Epidermal melanocyte (primary cell): Measurements from ENCODE around the gene PROSER2.
"Not testable (repeated sequence)": the region's sequence is repeated elsewhere in the genome, so short reads cannot be mapped to it uniquely, and the experiment has no call there.

Source experiments
- DNase-seq: peaks from one replicate; pipeline ENCODE4 v3.0.0; 2011; ENCODE audit warnings: low spot score; ENCODE audit not compliant: insufficient read length

Gene PROSER2

GRCh38 chr10:11835704-11836103, 12.5 kb downstream of the PROSER2 start:
- no peak for DNase-seq

DNA sequence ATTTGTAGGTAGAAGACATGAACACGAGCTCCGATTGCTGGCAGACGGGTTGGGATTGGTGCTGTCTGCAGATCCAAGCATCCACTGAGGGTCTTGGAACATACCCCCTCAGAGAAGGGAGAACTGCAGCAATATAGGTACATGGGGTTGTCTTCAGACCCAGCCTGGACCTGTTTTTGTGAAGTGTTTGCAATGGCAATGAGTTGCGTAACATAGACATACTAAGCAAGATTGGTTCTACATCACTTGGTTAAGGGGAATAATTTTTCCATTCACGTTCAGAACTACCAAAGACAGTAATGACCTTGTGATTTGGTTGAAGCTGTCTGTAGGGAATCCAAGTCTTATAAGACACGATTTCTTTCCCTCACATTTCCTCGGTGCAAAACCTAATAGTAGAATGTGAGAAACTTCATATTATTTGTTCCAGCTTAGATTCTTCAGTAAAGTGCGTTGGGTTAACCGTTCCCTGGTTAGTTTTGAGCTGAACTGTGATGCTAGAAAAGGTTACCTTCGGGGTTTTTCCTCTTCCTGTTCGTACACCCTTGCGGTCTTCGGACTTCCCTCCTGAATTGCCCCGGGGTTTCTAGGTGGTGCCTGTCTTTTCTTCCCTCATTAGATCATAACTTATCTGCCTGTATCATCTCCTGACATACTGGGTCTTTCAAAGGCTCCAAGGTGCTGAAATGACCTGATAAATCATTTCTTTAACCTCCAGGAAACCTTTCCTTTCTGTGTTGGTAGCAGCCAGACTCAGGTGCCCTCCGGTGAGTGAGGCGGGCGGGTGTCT, 14.4 kb downstream of the PROSER2 start:
- DNase-seq: no peak

- DNase-seq: no peak
These were observed 15.2 kb downstream of the PROSER2 start for GRCh38 chr10:11838298-11838852.

DNA sequence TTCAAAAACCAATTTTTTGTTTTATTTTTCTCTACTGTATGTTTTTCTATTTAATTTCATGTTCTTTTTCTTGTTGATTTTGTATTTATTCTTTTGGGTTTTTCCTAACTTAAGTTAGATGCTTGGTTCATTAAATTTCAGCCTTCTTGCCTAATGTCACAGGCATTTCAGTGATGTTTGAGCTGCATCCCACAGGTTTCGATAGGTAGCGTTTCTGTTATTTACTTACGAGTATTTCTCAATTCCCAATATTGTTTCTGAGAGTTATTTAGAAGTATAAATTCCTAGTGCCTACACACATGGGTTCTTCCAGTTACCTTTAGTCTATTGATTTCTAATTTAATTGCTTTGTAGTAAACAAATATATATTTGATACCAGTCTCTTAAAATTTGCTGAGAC, 18.2 kb downstream of the PROSER2 start:
- no peak for DNase-seq

DNA sequence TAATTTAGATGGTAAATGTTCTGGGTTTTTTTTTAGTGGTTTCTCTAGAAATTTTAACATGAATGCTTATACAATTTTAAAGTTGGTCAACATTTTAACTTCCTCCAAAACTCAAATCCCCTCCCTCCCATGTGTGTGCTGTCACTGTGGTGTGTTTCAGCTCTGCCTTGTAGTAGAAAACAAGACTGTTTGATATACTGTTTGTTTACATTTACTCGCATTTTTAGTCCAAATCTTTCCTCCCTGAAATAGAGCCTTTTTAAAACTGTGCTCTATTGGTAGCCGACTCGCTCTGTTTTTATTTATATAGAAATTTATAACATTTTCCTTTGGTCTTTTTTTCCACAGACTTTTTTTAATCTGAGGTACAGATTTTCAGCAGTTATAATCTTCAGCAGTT, 19.3 kb downstream of the PROSER2 start:
- DNase-seq: no peak

DNA sequence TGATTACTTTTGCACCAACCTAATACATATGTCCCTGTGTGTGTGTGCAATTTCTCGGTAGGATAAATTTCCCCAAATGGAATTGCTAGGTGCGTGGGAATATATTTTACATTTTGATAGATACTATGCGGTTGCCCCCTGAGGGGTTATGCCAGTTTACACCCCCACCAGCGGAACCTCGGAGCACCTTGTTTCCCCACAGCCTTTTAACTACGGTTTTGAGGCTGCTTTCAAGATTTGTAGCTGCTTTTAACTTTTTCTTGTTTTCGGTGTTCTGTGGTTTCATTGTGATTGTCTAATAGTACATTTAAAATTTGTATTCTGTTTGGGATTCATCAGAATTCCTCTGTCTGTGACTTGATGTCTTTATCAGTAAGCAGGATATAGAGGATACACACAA, 22.0 kb downstream of the PROSER2 start:
- DNase-seq: no peak

- no peak for DNase-seq
These were observed 23.4 kb downstream of the PROSER2 start for GRCh38 chr10:11846542-11846941.

DNA sequence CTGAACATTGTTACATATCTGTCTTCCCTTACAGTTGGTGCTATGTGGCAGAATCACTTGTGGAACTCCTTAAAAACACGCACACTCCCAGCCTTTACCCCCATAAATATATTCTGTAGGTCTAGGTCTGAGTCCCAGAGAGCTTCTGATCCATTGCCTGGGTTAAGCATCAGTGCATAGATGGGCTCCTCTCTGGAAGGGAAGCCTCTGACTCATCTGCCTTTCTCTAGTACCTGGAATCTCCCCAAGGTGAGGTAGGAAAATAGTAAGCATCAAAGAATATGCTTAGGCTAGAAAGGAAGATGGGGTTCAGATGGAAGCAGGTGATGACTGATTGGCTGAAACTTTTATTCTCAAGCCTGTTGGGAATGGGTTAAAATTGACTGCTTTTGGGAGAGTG, 26.1 kb downstream of the PROSER2 start:
- DNase-seq: no peak

- DNase-seq: no peak
These were observed 26.8 kb downstream of the PROSER2 start for GRCh38 chr10:11849911-11850310.

DNA sequence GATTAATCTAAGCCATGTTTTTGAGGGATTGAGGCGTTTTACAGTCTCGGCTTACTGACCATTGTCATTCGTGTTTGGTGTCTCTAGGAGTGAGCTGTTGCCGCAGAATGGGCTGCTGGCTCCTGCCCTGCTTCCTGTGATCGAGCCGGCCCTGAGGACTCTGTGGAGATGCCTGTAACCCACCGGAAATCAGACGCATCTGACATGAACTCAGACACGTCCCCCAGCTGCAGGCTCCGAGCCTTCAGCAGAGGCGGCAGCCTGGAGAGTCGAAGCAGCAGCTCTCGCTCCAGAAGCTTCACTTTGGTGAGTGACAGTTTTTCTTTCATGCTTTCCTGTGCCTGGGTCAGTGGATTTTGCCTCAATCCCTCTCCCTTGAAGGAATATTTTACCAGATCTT, 28.8 kb downstream of the PROSER2 start:
- no peak for DNase-seq

DNA sequence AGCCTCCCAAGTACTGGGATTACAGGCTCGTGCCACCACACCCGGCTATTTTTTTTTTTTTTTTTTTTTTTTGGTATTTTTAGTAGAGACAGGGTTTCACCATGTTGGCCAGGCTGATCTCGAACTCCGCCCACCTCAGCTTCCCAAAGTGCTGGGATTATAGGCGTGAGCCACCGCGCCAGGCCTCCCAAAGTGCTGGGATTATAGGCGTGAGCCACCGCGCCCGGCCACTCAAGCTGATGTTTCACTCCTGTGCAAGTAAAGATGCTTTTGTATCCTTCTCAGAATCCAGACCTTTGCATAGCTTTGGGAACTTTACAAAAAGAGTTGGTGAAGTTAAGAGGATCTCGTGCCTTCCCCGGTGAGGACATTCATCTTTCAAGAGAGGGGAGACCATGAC, 29.5 kb downstream of the PROSER2 start:
- not testable (repeated sequence) for DNase-seq

DNA sequence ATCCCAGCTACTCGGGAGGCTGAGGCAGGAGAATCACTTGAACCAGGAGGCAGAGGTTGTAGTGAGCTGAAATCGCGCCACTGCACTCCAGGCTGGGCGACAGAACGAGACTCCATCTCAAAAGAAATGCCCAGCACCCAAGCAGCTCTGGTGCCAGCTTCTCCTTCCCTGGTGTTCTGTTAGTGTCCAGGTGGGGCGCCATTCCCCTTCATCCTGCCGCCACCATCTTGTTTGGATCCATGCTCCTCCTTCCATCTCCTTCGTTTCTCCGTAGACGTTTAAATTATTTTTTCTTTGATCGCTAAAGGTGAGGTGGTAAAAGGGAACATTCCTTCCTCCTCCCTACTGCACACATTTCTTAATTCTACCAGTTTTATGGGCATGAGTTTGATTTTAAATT, 30.3 kb downstream of the PROSER2 start:
- DNase-seq: no peak

DNA sequence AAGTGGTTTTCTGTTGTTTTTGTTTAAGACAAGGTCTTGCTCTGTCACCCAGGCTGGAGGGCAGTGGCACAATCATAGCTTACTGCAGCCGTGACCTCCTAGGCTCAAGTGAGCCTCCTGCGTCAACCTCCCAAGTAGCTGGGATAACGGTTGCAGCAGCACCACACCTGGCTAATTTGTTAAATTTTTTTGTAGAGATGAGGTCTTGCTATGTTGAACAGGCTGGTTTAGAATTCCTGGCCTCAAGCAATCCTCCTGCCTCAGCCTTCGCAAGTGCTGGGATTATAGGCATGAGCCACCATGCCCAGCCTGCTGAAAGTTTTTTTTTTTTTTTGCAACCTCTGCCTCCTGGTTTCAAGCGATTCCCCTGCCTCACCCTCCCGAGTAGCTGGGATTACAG, 31.1 kb downstream of the PROSER2 start:
- DNase-seq: no peak

DNA sequence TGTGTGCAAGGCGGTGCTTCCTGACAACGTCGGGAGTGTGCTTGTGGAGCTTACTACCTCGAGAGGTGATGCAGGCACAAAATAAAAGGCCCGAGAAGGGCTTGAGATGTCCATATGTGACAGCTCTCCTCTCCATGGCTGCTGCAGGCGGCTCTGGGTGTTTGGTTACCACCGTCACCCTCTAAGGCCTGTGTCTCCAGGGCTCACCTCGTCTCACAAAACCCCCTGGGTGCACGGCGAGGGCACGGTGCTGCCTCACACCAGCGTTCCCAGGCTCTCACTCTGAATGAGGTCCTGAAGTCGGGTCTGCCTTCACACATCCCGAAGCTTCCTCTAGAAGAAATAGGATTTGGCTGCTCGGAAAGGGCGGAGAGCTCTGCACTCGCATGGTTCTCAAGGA, 32.9 kb downstream of the PROSER2 start:
- DNase-seq: no peak

DNA sequence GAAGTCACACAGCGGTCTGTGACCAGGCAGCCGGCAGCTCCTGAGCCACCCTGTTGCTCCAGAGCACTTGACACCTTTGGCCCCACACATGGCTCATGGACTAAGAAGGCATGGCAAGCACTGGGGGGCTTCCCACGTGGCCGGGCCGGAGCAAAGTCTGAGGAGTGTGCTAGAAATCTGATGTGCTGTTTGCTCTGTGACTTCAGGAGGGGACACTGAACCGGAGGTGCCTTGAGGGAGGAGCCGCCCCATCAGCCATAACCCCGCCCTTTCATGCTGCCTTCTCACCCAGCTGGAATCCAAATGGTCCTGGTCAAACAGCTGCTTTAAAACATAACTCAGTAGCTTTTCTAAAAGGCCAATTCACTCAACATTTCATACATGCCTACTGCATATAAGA, 33.5 kb downstream of the PROSER2 start:
- DNase-seq: no peak

- DNase-seq: peak; percentile 0
These were observed 34.9 kb downstream of the PROSER2 start for GRCh38 chr10:11858093-11858492.

GRCh38 chr10:11861341-11861740, 38.2 kb downstream of the PROSER2 start:
- DNase-seq: no peak

DNA sequence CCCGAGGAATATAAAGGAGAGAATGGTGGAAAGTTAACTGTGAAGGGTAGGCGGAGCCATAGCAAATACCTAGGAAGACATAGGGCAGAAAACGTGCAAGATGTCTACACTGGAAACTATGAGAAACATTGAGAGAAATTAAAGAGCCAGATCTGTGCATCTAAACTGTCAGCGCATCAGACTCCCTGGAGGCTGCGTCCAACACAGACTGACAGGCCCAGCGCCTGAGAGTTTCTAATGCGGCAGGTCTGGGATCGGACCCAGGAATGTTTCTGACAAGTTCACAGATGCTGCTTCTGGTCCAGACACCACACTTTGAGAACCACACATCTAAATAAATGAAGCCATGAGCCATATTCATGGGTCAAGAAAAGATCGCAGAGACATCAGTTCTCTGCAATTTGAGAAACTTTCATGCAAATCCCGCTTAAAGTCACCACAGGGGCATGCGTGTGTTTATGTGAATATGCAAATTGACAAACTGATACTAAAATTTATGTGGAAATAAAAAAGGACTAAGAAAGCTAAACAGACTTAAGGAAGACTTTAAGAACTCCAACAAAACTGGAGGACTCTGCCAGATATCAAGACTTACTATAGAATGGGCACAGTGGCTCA, 38.8 kb downstream of the PROSER2 start:
- no peak for DNase-seq

DNA sequence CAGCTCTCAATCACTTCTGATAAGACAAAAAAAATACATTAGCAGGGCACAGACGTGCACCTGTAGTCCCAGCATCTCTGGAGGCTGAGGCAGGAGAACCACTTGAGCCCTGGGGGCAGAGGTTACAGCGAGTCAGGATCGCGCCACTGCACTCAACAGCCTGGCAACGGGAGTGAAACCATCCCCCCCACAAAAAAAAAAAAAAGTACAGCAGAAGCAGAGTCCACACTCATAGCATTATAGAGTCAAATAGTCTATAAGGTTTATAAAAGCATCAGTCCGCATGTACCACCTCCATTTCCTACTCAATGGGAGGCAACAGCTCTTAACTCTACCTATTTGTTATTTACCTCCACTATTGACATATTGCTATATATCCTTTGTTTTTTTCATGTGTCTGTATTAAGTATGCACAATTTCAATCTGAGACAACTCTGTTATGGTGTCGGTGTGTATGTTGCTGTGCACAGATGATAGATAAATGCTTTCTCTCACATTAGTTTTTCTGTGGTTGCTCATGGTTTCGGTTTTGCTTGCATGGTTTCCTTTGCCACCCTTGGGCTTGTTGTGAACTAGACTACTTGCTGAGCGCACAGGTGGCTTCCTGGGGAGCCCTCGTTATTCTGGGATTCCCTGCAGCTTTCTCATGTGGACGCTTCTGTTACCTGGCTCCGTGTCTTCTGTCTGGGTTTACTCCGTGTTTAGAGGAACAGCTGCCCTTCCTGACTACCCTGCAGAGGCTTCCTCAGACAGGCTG, 40.4 kb downstream of the PROSER2 start:
- DNase-seq: no peak

GRCh38 chr10:11864727-11865126, 41.6 kb downstream of the PROSER2 start:
- DNase-seq: no peak

GRCh38 chr10:11865561-11865960, 42.4 kb downstream of the PROSER2 start:
- no peak for DNase-seq
